IPS-18c (cell line): ENCODE measurements around the gene CD19.
"Not testable (repeated sequence)": the region's sequence is repeated elsewhere in the genome, so short reads cannot be mapped to it uniquely, and the experiment has no call there.

Experiments
- H3K4me3 ChIP-seq: 2 replicates; pipeline ENCODE4 v1.7.0; 2013; ENCODE audit warnings: low read depth, mild to moderate bottlenecking, low read length, moderate library complexity; ENCODE audit not compliant: insufficient read depth
- H3K9me3 ChIP-seq: one replicate; pipeline ENCODE4 v1.6.1; 2013; ENCODE audit warnings: mild to moderate bottlenecking, low read length, moderate library complexity; ENCODE audit not compliant: control insufficient read depth, insufficient read depth

CD19 gene

GRCh38 chr16:28964072-28964471, 32.3 kb downstream of the CD19 start:
- Histone ChIP-seq H3K9me3 (peaks cover 2% of the 10 kb centered on the region), H3K4me3 (no peak overlapping the region)

- Histone ChIP-seq H3K4me3 (no peak overlapping the region), H3K9me3 (peaks cover 2% of the 10 kb centered on the region)
These were observed 32.7 kb downstream of the CD19 start for GRCh38 chr16:28964496-28964895.

- peaks cover 2% of the 10 kb centered on the region for H3K9me3 ChIP-seq
- no peak overlapping the region for H3K4me3 ChIP-seq
These were observed 35.4 kb downstream of the CD19 start for GRCh38 chr16:28967156-28967555.

DNA sequence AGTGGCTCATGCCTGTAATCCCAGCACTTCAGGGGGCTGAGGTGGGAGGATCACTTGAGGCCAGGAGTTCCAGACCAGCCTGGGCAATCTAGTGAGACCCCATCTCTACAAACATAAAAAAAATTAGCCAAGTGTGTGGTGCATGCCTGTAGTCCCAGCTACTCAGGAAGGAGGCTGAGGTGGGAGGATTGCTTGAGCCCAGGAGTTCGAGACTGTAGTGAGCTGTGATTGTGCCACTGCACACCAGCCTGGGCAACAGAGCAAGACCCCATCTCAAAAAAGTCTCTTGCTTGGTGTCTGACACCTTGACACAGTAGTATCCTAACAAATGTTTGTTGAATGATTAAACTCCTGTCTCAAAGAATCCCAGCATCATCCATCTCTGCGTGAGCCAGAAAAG, 37.9 kb downstream of the CD19 start:
- not testable (repeated sequence) for H3K4me3 ChIP-seq, H3K9me3 ChIP-seq

DNA sequence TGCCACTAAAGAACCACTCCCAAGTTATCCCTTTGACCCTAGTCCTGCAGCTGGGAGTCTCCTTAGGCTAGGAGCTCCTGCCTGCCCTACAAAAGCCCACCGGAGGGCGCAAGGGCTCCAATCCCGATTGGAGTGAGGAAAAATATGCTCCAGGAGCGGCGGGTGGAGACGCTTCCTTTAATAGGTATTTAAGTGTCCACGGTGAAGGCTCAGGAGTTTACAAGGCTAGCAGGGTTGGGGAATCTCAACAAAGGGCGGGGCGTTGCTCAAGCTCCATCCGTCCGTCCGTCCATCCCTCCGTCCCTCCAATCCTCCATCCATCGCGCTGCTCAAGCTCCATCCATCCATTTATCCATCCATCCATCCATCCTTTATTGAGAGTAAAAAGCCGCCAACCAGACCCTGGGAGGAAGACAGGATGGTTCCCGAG, 42.3 kb downstream of the CD19 start:
- peak overlapping the region; percentile 99 for H3K4me3 ChIP-seq
- no peaks in the 10 kb centered on the region for H3K9me3 ChIP-seq

DNA sequence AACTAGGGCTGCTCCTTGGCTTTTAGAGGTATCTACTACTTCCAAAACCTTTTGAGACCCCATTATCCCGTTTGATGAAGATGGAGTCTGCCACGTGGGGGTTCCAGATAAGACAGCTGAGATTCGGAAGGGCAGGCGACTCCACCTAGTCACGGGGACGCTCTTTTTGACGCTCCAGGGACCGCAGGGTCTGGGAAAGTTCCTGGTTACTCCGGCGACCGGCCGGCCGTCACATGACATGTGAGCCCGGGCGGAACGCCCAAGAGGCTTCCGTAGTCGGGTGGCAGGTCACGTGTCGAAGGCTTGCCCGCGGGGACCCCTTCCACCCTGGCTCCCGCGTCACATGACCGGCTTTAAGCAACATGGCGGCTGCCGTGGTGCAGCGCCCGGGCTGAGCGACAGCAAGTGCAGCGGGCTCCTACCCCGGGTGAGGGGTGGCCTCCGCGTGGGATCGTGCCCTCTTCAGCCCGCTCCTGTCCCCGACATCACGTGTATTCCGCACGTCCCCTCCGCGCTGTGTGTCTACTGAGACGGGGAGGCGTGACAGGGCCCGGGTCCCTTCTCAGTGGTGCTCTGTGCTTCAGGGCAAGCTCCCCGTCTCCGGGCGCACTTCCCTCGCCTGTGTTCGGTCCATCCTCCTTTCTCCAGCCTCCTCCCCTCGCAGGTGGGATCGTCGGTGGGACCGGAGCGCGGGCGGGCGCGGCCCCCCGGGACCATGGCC, 42.8 kb downstream of the CD19 start, which contains the start of gene SPNS1:
Gene SPNS1 (plus strand): TSS at position 342 of the 721 bp plus-strand sequence. CDS start 374 bp downstream, at position 716.
- Histone ChIP-seq H3K4me3 (peak within 1 kb of the TSS; percentile 99), H3K9me3 (no peaks in the 10 kb centered on the region)

- Histone ChIP-seq H3K9me3 (no peaks in the 10 kb centered on the region), H3K4me3 (peak overlapping the region; percentile 99)
These were observed 43.4 kb downstream of the CD19 start for GRCh38 chr16:28975158-28975599.

DNA sequence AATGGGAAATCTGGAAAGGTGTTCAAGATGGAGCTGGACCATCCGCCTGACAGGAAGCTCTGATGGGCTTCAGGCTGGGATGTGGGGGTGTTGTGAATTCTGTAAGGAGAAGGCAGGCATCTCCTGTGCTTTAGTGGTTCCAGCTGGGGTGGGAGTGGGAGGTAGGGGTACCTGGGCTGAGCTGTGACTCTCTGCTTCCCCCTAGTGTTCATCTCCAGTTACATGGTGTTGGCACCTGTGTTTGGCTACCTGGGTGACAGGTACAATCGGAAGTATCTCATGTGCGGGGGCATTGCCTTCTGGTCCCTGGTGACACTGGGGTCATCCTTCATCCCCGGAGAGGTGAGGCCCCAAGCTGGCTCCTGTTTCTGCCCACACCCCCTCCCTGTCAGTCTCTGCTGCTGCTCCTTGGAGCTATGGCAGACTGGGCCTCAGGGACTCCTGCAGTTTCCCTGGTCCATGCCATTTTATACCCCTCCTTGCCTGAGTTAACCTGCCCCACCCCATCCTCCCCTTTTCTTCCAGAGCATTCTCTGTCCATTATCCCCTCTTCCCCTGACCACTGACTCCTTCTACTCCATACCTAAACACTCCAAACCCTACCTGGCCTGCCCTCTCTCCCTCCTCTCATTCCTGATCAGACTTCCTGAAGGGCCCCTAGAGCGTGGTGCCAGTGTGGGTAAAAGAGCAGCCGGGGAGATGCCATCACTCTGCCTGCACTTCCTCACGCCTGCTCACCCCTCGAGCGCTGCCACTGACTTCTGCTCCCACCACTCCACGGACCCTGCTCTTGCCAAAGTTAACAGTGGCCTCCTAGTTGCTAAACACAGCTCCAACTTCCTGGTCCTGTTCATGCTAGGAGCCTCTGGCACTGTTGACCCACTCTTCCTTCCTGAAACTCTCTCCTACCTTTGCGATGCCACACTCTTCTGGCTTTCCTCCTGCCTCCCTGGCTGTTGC, 46.2 kb downstream of the CD19 start:
- Histone ChIP-seq H3K9me3 (peaks cover 7% of the 10 kb centered on the region), H3K4me3 (no peak overlapping the region)

GRCh38 chr16:28980330-28980729, 48.6 kb downstream of the CD19 start:
- H3K9me3 ChIP-seq, H3K4me3 ChIP-seq: not testable (repeated sequence)

GRCh38 chr16:28980929-28981328, 49.2 kb downstream of the CD19 start:
- H3K4me3 ChIP-seq = no peak overlapping the region

DNA sequence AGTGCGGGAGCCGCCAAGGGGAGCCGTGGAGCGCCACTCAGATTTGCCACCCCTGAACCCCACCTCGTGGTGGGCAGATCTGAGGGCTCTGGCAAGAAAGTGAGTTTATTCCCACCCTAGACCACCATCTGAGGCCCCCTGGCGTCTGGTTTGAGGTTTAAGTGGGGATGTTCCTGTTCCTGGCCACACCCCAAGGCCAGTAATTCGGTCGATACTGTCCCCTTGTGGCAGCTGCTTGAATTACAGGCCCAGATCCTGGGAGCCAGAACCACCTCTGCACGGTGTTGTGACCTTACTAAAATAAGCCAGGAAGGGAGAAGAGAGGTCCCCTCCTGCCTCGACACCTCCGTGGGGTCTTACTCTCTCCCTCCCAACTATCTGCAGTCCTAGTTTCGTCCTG, 49.7 kb downstream of the CD19 start:
- H3K9me3 ChIP-seq = peaks cover 9% of the 10 kb centered on the region
- H3K4me3 ChIP-seq = no peak overlapping the region

More at GRCh38 chr16:28980929-28981328, 49.2 kb downstream of the CD19 start:
- peaks cover 9% of the 10 kb centered on the region for H3K9me3 ChIP-seq

DNA sequence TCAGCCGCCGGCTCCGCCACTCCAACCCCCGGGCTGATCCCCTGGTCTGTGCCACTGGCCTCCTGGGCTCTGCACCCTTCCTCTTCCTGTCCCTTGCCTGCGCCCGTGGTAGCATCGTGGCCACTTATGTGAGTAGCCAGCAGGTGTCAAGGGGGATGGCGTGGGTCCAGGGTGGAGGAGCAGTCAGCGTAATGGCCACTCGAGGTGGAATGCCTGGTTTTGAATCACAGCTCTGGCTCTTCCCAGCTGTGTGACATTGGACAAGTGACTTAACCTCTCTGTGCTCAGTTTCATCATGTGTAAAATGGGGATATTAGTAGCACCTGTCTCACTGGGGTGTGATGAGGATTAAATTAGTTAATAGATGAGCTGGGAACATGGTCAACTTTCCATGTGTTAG, 50.6 kb downstream of the CD19 start:
- Histone ChIP-seq H3K9me3 (peaks cover 9% of the 10 kb centered on the region), H3K4me3 (no peak overlapping the region)

GRCh38 chr16:28982949-28983348, 51.2 kb downstream of the CD19 start:
- Histone ChIP-seq H3K9me3 (peaks cover 9% of the 10 kb centered on the region), H3K4me3 (no peak overlapping the region)

DNA sequence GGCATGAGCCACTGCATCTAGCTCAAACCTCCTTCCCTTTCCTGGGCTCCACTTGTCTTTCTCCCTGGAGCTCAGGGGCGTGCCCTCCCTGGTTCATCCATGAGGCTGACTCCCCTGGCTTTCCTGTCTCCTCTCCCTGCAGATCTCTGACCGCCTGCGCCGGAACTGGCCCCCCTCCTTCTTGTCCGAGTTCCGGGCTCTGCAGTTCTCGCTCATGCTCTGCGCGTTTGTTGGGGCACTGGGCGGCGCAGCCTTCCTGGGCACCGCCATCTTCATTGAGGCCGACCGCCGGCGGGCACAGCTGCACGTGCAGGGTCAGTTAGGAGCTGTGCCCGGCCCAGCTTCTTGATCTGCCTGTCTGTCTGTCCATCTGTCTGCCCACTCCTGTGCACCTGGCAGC, 51.9 kb downstream of the CD19 start:
- no peak overlapping the region for H3K4me3 ChIP-seq
- H3K9me3 ChIP-seq = peaks cover 9% of the 10 kb centered on the region

DNA sequence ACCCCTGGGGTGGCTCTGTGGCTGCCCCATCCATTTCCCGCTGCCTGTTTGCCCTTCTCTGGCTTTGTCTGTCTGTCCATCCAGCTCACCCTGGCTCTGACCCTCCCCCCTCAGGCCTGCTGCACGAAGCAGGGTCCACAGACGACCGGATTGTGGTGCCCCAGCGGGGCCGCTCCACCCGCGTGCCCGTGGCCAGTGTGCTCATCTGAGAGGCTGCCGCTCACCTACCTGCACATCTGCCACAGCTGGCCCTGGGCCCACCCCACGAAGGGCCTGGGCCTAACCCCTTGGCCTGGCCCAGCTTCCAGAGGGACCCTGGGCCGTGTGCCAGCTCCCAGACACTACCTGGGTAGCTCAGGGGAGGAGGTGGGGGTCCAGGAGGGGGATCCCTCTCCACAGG, 52.3 kb downstream of the CD19 start:
- Histone ChIP-seq H3K9me3 (peaks cover 9% of the 10 kb centered on the region), H3K4me3 (no peak overlapping the region)

DNA sequence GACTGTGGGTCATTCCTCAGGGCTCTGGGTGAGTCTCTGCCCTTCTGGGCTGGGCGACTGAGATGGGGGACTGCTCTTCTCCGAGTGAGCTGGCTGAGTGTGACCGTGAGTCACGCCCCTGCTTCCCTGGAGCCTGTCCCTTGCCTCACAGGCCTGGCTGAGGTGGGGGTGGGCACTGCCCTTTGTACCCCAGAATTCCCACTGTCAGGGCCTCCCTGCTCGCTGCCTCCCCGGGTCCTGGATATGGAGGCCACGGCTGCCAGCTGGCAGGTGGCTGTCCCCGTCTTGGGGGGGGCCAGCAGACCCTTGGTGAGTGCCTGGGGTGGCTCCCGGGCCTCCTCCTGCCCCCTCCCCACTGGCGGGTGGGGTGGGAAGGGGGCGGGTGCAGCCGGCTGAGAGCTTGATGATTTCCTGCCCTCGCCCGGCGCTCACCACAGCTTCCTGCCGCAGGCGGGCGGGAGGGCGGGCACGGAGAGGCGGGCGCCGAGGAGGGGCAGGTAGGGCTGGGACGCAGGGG, 52.9 kb downstream of the CD19 start, which contains the start of gene LAT:
Gene LAT (plus strand): TSS at position 434 of the 517 bp plus-strand sequence. CDS start 366 bp downstream, outside the sequence.
- Histone ChIP-seq H3K4me3 (no peak within 1 kb of the TSS), H3K9me3 (peaks cover 9% of the 10 kb centered on the region)

DNA sequence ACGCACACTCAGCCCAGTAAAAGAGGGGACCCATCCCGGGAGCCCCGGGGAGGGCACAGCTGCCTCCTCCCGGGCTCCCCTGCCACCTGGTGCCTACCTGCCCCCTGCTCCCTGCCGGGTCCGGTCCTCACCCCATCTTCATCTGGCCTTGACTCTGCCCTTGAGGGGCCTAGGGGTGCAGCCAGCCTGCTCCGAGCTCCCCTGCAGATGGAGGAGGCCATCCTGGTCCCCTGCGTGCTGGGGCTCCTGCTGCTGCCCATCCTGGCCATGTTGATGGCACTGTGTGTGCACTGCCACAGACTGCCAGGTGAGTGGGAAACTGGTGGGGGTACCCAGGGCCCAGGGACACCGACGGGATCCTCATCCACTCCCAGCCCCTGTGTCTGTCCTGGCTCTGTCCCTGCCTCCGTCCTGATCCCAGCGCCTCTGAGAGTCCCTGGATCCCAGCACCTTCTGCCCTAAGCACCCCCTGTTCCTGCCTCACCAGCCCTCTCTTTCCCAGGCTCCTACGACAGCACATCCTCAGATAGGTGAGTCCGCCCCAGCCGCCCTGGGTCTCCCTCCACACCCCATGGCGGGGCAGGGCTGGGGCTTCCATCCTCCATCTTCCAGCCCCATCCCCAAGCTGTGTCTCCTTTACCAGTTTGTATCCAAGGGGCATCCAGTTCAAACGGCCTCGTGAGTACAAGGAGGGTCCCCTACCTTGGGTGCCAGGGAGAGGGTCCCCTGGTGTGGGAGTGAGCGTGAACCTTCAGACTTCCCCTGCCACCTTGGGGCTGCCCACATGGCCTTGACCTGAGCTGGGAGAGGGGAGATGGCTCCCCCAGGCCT, 53.7 kb downstream of the CD19 start:
- Histone ChIP-seq H3K9me3 (peaks cover 9% of the 10 kb centered on the region), H3K4me3 (no peak overlapping the region)
